Caco-2 (cell line): ENCODE results near the gene SEMA6D. TPM values are rescaled to one million over a fixed set of nuclear protein-coding genes. Genes with fewer than 3 reads are reported as not detected.

ENCODE experiments used
- BruUV-seq: library from RNA; stranded (reverse); fragments of 400-500 nt; replicated peaks from 2 replicates; lab custom pipeline; 2021; lab: Mats Ljungman, UMichigan
- CTCF ChIA-PET: fragments of 300-600 bp; sonication (Branson Sonifier 250); formaldehyde crosslinking; loops from one replicate; lab custom pipeline; 2022; ENCODE audit warnings: antibody characterized with exemption; lab: Charles Lee
- POLR2A ChIA-PET: fragments of 300-600 bp; sonication (Branson Sonifier 250); formaldehyde crosslinking; loops from one replicate; lab custom pipeline; 2022; ENCODE audit warnings: antibody characterized with exemption; lab: Charles Lee
- DNase-seq, 2 experiments: peaks; one replicate each; pipeline versions ENCODE4 v3.0.0 to v3.0.0-alpha.2; 2020 to 2022
- H3K27me3 ChIP-seq: replicated peaks from 2 replicates; pipeline ENCODE4 v1.6.0; 2011; ENCODE audit warnings: low read length; ENCODE audit not compliant: control insufficient read depth, insufficient read depth
- H3K36me3 ChIP-seq: 2 replicates; pipeline ENCODE4 v1.5.1; 2011; ENCODE audit warnings: low read length; ENCODE audit not compliant: control insufficient read depth, insufficient read depth
- H3K4me1 ChIP-seq: fragments of 250-450 bp; sonication (Bioruptor Pico); 2 replicates; pipeline ENCODE4 v1.5.1; 2020; ENCODE audit warnings: mild to moderate bottlenecking
- H3K4me3 ChIP-seq: 2 replicates; pipeline ENCODE4 v1.5.1; 2011; ENCODE audit warnings: low read depth, mild to moderate bottlenecking, control low read depth, low read length
- H3K9me3 ChIP-seq: fragments of 250-450 bp; sonication (Bioruptor Pico); 2 replicates; pipeline ENCODE4 v1.5.1; 2020; ENCODE audit warnings: mild to moderate bottlenecking, moderate library complexity
- H3K27ac Mint-ChIP-seq: one replicate; pipeline ENCODE4 v1.8.0; 2022; ENCODE audit warnings: mixed read lengths; ENCODE audit not compliant: unreplicated experiment
- H3K27me3 Mint-ChIP-seq: one replicate; pipeline ENCODE4 v1.8.0; 2022; ENCODE audit warnings: mixed read lengths; ENCODE audit not compliant: insufficient read depth, unreplicated experiment
- H3K36me3 Mint-ChIP-seq: one replicate; pipeline ENCODE4 v1.8.0; 2022; ENCODE audit warnings: mild to moderate bottlenecking, mixed read lengths; ENCODE audit not compliant: insufficient read depth, unreplicated experiment
- H3K4me1 Mint-ChIP-seq: one replicate; pipeline ENCODE4 v1.8.0; 2022; ENCODE audit warnings: low read depth, mixed read lengths; ENCODE audit not compliant: unreplicated experiment
- H3K4me3 Mint-ChIP-seq: one replicate; pipeline ENCODE4 v1.8.0; 2022; ENCODE audit warnings: mild to moderate bottlenecking, moderate library complexity, mixed read lengths; ENCODE audit not compliant: unreplicated experiment
- H3K9me3 Mint-ChIP-seq: one replicate; pipeline ENCODE4 v1.8.0; 2022; ENCODE audit warnings: mixed read lengths; ENCODE audit not compliant: unreplicated experiment
- intact Hi-C: fragments of 100-400 bp; cut with micrococcal nuclease; formaldehyde crosslinking; loops from one replicate; pipeline ENCODE4 v1.10.0; 2022; ENCODE audit not compliant: unreplicated experiment
- total RNA-seq: library from RNA; stranded (reverse); gene quantifications from 2 replicates; pipeline ENCODE4 v1.2.3, GENCODE V29; 2022
- TF ChIP-seq, protein P1 (sequence below), 2 experiments: fragments of 200-600 bp in 1 of 2; IDR thresholded peaks; 1 replicate in 1 of 2; 2 replicates in 1 of 2; pipeline versions ENCODE4 v1.5.1 to v1.8.0; 2011 to 2022; ENCODE audit warnings: antibody characterized with exemption in 1 of 2, control low read depth in 1 of 2, inconsistent platforms in 1 of 2, low read depth in 1 of 2, low read length in 1 of 2, mild to moderate bottlenecking in 1 of 2, moderate library complexity in 1 of 2; ENCODE audit not compliant: insufficient read depth in 1 of 2, severe bottlenecking in 1 of 2, unreplicated experiment in 1 of 2

Gene SEMA6D
- total RNA-seq, 1 experiment from 2014 or later, result 0.18 TPM

- BruUV-seq, result no TSS peak
Measured at GRCh38 chr15:47787875-47788274, 70.6 kb downstream of the SEMA6D start.

DNA sequence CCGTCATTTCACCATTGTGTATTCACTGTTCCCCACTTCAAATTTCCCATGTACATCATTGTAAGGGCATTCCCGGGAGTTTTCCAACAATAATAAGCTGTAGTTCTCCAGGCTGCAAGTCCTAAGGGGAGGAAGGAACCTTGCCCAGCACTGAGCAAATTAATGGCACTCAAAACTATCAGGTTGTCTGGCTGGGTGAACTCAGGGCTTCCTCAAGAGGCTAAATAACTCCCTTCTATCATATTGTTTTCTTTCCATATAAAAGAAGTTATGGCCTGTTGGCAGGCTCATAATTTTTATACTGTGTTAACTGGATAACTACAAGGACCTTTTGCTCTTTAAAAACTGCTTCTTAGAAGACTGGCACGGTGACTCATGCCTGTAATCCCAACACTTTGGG is 71.4 kb downstream of the SEMA6D start:
- Histone ChIP-seq H3K9me3 (no peaks in the 10 kb centered on the region), H3K4me1 (no peaks in the 10 kb centered on the region), H3K4me3 (no peak overlapping the region), H3K27me3 (no peaks in the 10 kb centered on the region), H3K36me3 (no peaks in the 10 kb centered on the region)
- BruUV-seq, result no TSS peak
- no peak overlapping the region for H3K4me3 Mint-ChIP-seq
- no peak overlapping the region for H3K27ac Mint-ChIP-seq
- POLR2A ChIA-PET, result no interaction called here
- H3K9me3 Mint-ChIP-seq, result no peaks in the 10 kb centered on the region
- H3K4me1 Mint-ChIP-seq, result no peaks in the 10 kb centered on the region
- DNase-seq, result no peak
- H3K36me3 Mint-ChIP-seq, result no peaks in the 10 kb centered on the region
- CTCF ChIA-PET, result no interaction called here
- intact Hi-C loops, result no loop called here
- H3K27me3 Mint-ChIP-seq, result peaks cover 3% of the 10 kb centered on the region
- TF ChIP-seq, protein P1, sequence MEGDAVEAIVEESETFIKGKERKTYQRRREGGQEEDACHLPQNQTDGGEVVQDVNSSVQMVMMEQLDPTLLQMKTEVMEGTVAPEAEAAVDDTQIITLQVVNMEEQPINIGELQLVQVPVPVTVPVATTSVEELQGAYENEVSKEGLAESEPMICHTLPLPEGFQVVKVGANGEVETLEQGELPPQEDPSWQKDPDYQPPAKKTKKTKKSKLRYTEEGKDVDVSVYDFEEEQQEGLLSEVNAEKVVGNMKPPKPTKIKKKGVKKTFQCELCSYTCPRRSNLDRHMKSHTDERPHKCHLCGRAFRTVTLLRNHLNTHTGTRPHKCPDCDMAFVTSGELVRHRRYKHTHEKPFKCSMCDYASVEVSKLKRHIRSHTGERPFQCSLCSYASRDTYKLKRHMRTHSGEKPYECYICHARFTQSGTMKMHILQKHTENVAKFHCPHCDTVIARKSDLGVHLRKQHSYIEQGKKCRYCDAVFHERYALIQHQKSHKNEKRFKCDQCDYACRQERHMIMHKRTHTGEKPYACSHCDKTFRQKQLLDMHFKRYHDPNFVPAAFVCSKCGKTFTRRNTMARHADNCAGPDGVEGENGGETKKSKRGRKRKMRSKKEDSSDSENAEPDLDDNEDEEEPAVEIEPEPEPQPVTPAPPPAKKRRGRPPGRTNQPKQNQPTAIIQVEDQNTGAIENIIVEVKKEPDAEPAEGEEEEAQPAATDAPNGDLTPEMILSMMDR (IDR thresholded peaks at IDR 0.05; ENCODE audit: insufficient read depth in 1 of 2, low read depth in 1 of 2, low read length in 1 of 2, severe bottlenecking in 1 of 2, unreplicated experiment in 1 of 2), result no peak

More at GRCh38 chr15:47787875-47788274, 70.6 kb downstream of the SEMA6D start:
- H3K27ac Mint-ChIP-seq, result no peak overlapping the region
- no peaks in the 10 kb centered on the region for H3K9me3 Mint-ChIP-seq
- no peaks in the 10 kb centered on the region for H3K36me3 Mint-ChIP-seq
- Histone ChIP-seq H3K4me3 (no peak overlapping the region), H3K36me3 (no peaks in the 10 kb centered on the region), H3K4me1 (no peaks in the 10 kb centered on the region), H3K9me3 (no peaks in the 10 kb centered on the region), H3K27me3 (no peaks in the 10 kb centered on the region)
- no peak overlapping the region for H3K4me3 Mint-ChIP-seq
- ChIA-PET POLR2A (no interaction called here), CTCF (no interaction called here)
- peaks cover under 1% of the 10 kb centered on the region for H3K27me3 Mint-ChIP-seq
- intact Hi-C loops, result no loop called here
- DNase-seq, result no peak
- TF ChIP-seq, protein P1 (IDR thresholded peaks at IDR 0.05; ENCODE audit: insufficient read depth in 1 of 2, low read depth in 1 of 2, low read length in 1 of 2, severe bottlenecking in 1 of 2, unreplicated experiment in 1 of 2), result no peak
- H3K4me1 Mint-ChIP-seq, result no peaks in the 10 kb centered on the region

DNA sequence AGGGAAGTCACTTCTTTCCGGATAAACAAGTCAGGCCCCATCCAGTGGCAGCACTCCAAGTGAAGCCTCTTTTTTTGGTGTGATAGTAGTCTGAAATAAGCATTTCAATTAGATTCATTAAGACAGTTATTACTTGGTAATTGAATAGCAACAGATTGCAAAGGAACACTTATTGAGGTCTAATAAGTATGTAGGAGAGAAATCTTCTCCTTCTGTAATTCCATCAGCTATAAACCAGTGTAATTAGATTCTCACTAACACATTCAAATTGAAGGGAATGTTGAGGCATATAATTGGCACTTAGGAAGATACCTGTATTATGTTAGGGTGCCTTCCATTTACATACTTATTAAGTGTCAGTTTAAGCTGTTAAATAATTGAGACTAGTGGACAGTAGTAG is 73.9 kb downstream of the SEMA6D start:
- Mint-ChIP-seq H3K4me3 (no peak overlapping the region), H3K9me3 (no peaks in the 10 kb centered on the region), H3K27me3 (peaks cover 11% of the 10 kb centered on the region), H3K36me3 (no peaks in the 10 kb centered on the region), H3K4me1 (no peaks in the 10 kb centered on the region), H3K27ac (no peak overlapping the region)
- intact Hi-C loops, result no loop called here
- H3K4me3 ChIP-seq, result no peak overlapping the region
- ChIA-PET POLR2A (no interaction called here), CTCF (no interaction called here)
- TF ChIP-seq, protein P1 (IDR thresholded peaks at IDR 0.05; ENCODE audit: insufficient read depth in 1 of 2, low read depth in 1 of 2, low read length in 1 of 2, severe bottlenecking in 1 of 2, unreplicated experiment in 1 of 2), result no peak
- H3K36me3 ChIP-seq, result no peaks in the 10 kb centered on the region
- H3K4me1 ChIP-seq, result no peaks in the 10 kb centered on the region
- DNase-seq, result no peak
- H3K27me3 ChIP-seq, result no peaks in the 10 kb centered on the region
- BruUV-seq, result no TSS peak
- no peaks in the 10 kb centered on the region for H3K9me3 ChIP-seq
